GM13976 (cell line): ENCODE data around the gene ISOC2.
"Not testable (repeated sequence)": the region's sequence is repeated elsewhere in the genome, so short reads cannot be mapped to it uniquely, and the experiment has no call there.

Experiments
- DNase-seq: peaks from one replicate; pipeline ENCODE4 v3.0.0; 2012; ENCODE audit warnings: low spot score
- in situ Hi-C: fragments of 300-500 bp; cut with MboI; formaldehyde crosslinking; loops from one replicate; pipeline ENCODE4 v1.12.0; 2022; ENCODE audit warnings: low sequenced_read_pairs, mixed read lengths, inconsistent platforms; ENCODE audit not compliant: unreplicated experiment
- TF ChIP-seq, protein P1 (sequence below): IDR thresholded peaks from 2 replicates; pipeline ENCODE4 v1.5.1; 2012; ENCODE audit warnings: borderline replicate concordance, mild to moderate bottlenecking; ENCODE audit not compliant: insufficient read depth; ENCODE audit errors: extremely low read depth, missing control alignments, control extremely low read depth

Gene ISOC2

DNA sequence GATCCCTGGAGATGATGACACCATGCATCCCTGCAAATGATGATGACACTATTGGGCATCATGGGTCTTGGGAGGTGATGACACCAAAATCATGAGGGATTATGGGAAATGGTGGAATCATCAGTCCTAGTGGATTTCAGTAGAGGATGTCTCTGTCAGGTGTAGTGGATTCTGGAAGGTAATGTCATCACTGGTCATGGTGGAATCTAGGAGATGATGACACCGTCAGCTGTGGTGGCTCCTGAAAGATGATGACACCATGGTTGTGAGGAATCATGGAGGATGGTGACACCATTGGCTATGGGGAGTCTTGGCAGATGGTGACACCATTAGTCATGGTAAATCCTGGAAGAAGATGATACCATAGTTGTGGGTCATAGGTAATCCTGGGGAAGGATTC is 30.3 kb downstream of the ISOC2 start:
- DNase-seq = no peak
- TF ChIP-seq, protein P1, sequence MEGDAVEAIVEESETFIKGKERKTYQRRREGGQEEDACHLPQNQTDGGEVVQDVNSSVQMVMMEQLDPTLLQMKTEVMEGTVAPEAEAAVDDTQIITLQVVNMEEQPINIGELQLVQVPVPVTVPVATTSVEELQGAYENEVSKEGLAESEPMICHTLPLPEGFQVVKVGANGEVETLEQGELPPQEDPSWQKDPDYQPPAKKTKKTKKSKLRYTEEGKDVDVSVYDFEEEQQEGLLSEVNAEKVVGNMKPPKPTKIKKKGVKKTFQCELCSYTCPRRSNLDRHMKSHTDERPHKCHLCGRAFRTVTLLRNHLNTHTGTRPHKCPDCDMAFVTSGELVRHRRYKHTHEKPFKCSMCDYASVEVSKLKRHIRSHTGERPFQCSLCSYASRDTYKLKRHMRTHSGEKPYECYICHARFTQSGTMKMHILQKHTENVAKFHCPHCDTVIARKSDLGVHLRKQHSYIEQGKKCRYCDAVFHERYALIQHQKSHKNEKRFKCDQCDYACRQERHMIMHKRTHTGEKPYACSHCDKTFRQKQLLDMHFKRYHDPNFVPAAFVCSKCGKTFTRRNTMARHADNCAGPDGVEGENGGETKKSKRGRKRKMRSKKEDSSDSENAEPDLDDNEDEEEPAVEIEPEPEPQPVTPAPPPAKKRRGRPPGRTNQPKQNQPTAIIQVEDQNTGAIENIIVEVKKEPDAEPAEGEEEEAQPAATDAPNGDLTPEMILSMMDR = no peak
- in situ Hi-C loops = no loop called here

DNA sequence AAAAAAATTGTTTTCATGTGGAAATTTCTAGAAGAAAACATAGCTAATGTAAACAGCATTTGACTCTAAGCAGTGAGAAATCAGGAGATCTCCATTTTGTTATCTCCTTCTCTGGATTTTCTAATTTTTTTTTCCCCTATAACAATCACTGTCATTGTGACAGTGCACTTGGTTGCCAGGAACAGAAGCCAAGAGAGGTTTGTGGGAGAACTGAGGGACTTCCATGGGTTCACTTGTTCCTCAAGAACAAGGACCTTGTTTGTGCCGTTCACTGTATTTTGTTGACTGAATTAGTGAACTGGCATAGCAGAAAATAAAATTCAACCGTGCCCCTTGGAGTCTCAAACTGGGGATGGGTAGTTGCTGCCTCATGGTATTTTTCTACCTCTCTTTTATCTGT is 35.4 kb downstream of the ISOC2 start:
- TF ChIP-seq, protein P1 = no peak
- in situ Hi-C loops = no loop called here

DNA sequence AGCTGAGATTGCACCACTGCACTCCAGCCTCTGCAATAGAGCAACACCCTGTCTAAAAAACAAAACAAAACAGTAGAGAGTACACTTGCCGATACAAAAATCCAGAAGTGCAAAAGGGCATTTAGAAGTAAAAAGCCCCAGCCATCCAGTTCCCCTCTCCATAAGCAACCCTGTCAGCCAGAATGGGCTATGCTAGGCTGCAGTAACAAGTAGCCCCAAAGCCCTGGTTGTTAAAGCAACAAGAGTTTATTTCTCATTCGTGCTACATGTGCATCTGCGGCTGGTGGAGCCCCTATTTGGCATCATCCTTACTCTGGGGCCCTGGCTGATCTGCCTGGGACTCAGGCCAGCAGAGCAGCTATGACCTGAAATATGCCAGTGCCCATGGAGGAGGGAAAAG is 36.9 kb downstream of the ISOC2 start:
- no peak for DNase-seq
- in situ Hi-C loops = no loop called here
- TF ChIP-seq, protein P1 = no peak

More for the DNA sequence above, 35.4 kb downstream of the ISOC2 start:
- DNase-seq = no peak

DNA sequence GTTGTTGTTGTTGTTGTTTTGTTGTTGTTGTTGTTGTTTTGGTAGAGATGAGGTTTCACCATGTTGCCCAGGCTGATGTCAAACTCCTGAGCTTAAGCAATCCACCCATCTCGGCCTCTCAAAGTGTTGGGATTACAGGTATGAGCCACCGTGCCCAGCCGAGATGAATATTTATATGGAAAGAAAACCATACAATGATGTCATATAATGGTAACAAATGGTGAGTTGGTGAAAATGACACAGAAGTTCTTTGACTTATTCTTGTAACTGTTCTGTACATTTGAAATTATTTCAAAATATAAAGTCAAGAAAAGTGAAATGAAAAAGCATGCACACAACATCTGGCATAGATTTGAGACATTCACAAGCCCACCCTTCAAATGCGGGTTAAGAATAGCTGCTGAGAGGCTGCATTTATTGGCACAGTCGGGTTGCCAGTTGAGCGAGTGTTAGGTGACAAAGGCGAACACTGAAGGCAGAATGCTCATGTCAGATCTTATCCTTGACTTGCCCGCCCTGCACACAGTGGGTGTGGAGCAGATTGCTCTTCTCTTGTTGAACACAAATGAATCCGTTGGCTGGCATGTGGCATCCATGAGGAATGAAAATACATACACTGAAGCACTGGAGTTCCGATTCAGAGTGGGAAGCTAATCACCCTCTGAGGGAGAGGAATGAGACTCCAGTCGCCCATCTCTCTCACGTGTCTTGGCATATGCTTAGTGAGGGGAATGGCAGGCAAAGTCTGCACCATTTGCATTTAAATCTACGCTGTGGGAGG is 38.0 kb downstream of the ISOC2 start:
- no peak for DNase-seq
- in situ Hi-C loops = no loop called here
- TF ChIP-seq, protein P1 = no peak

DNA sequence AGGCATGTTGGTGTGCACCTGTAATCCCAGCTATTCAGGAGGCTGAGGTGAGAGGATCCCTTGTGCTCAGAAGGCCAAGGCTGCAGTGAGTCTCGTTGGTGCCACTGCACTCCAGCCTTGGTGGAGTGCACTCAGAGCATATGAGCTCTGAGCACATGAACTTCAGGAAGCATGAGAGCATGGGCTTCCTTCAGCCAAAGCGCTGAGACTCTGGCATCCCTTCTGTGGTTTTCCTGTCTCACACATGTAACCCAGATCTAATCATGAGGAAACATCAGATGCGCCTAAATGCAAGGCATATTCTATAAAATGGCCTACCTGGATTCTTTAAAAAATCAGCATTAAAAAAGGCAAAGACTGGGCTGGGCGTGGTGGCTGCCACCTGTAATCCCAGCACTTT is 40.2 kb downstream of the ISOC2 start:
- in situ Hi-C loops, DNase-seq: not testable (repeated sequence)

DNA sequence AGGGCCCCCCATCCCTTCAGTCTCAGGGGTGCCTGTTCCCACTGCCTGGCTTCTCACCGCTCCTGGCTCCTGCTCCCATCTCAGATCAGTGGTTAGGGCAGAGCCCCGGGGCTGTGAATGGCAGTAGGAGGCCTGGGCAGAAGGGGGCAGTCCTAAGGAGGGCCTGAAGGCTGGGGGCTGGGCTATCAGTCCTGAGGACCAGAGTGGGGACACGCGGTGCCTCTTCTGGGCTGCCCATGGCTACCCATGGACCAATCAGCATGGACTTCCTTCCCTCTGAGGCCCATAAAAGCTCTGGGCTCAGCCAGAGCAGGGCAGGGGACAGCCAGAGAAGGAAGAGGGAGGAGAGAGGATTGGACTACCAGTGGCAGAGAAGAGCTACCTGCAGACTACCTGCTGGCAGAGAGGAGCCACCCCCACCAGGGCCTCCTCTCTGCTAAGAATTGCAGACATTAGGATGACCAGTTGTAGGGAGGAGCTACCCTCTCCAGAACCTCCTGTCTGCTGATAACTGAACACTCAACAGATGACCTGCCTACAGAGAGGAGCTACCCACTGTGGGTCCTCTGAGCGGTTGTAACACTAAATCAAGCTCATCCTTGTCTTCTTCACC is 41.7 kb downstream of the ISOC2 start:
- DNase-seq = no peak
- TF ChIP-seq, protein P1 = no peak
- in situ Hi-C loops = no loop called here

DNA sequence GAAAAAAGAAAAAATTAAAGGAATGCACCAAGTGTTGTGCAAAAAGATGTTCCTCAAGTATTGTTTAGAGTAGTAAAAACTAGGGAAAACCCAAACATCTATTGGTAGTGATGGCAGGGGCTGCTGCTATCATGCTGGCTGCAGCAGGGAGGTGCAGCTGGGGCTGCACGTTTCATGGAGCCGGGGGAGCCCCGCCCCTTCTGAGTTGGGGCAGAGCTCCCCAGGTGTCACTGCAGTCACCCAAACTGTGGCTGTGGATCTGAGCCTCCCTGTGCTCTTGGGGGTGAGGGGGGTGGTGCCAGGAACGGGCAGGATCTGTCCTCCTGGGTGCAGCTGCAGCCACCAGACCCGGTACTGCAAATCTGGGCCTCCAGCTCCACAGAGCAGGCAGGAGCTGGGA is 42.3 kb downstream of the ISOC2 start:
- in situ Hi-C loops = no loop called here
- TF ChIP-seq, protein P1 = no peak
- DNase-seq = no peak
